Right lobe of liver (tissue), 6 donors: ENCODE results near the gene CFAP99. TPM values are rescaled to one million over a fixed set of nuclear protein-coding genes. Genes with fewer than 3 reads are reported as not detected.
A peak's percentile ranks its signal among the peaks of the same experiment; 100 is the strongest.

ENCODE experiments used
- ATAC-seq, 4 donors: fragments of 200-7000 bp; cut with Tn5 transposase; one replicate each; pipeline ENCODE4 v1.9.1; 2020; ENCODE audit warnings: mild to moderate bottlenecking in 4 of 4, moderate library complexity in 4 of 4
- DNase-seq, 3 donors: peaks; one replicate each; pipeline ENCODE4 v3.0.0-alpha.2; 2020
- H3K27ac ChIP-seq, 3 donors: fragments of 200-600 bp; one replicate each; pipeline ENCODE4 v1.8.0; 2022
- H3K27me3 ChIP-seq, 2 donors: fragments of 200-600 bp; one replicate each; pipeline ENCODE4 v1.8.0; 2022
- H3K36me3 ChIP-seq, 4 donors: fragments of 200-600 bp; sonication (generic) in 1 of 4; one replicate each; pipeline versions ENCODE4 v1.5.1 to v1.8.0; 2017 to 2022; ENCODE audit warnings: control low read depth in 1 of 4
- H3K4me1 ChIP-seq, 4 donors: fragments of 200-600 bp; sonication (generic) in 1 of 4; one replicate each; pipeline versions ENCODE4 v1.5.1 to v1.8.0; 2017 to 2022; ENCODE audit warnings: control low read depth in 1 of 4
- H3K4me3 ChIP-seq, 3 donors: fragments of 200-600 bp; one replicate each; pipeline ENCODE4 v1.8.0; 2022
- H3K9me3 ChIP-seq, 4 donors: fragments of 200-600 bp; sonication (generic) in 1 of 4; one replicate each; pipeline versions ENCODE4 v1.5.1 to v1.8.0; 2017 to 2022; ENCODE audit warnings: control low read depth in 1 of 4
- POLR2A ChIP-seq: fragments of 450-650 bp; IDR thresholded peaks from one replicate; pipeline ENCODE4 v1.6.1; 2017; ENCODE audit warnings: antibody characterized with exemption, mild to moderate bottlenecking
- WGBS: methylation state at CpG from one replicate; pipeline ENCODE4 v1.1.6; 2018; ENCODE audit warnings: low coverage, low lambda C conversion rate; ENCODE audit not compliant: insufficient coverage; ENCODE audit errors: missing lambda C conversion rate; 5-methylcytosine and 5-hydroxymethylcytosine counted together
- intact Hi-C, 2 donors: fragments of 100-400 bp; cut with DNase I; formaldehyde crosslinking; loops; one replicate each; pipeline versions ENCODE4 v1.11.2 to v1.14.1; 2022
- total RNA-seq, 6 experiments: library from RNA; depleted of rRNA in 2 of 6; stranded (reverse); fragments of >200 nt in 2 of 6; fragmentation: NEBNext Ultra II Directional in 3 of 6; extraction: Animal tissue kit (Norgen Biotek cat#: 25700) in 3 of 6; gene quantifications; one replicate each; pipeline versions ENCODE4 v1.1.0 to v1.2.4, GENCODE V29; 2016 to 2023
- TF ChIP-seq, protein P1 (sequence below), 4 donors: fragments of 200-600 bp in 3 of 4; fragments of 450-650 bp in 1 of 4; IDR thresholded peaks; one replicate each; pipeline versions ENCODE4 v1.5.1 to v1.8.0; 2016 to 2022; ENCODE audit warnings: antibody characterized with exemption in 4 of 4, mild to moderate bottlenecking in 2 of 4
- donor health status: DM: no; HTN: yes; CAD: no.
- donor health status: DM: no; HTN: no; CAD: no.
- donor health status: DM: no; HTN: no; CAD: no.
- donor health status: DM: no; HTN: yes; CAD: no.
- donor health status: DM: no; HTN: yes; CAD: no.

Gene CFAP99
- total RNA-seq, 6 experiments from 2014 or later = 0.25 to 0.86 (median 0.29) TPM; not detected in 1

DNA sequence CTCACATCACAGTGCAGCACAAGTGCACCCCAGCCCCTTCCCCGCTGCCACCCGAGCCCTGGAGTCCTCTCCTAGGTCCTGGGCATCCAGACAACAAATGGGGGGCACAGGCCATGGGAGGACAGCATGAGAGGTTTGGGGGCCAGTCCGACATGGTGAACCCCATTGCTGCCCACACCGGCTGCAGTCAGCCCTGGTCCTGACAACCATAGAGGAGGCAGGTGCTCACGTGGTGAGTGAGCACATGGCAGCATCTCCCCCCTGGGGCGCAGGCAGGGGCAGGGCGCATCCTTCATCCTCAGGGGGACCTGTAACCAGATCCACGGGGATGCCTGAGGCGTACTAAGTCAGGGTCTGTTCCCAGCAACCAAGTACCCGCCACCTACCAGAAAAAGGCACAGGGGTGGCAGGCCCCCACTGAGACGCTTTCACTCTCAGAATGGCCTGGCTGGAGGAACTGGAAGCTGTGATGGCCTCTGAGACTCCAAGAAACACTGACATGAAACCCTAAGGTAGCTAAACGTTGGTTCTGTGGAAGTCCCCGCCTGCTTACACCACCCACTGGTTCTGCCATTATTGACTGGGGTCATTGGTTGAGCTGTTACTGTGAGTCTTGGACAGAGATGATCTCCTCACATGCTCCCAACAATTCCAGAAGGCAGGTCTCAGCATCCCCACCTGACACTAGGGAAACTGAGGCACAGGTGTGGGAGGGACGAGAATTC, 6.8 kb upstream of the CFAP99 start:
- Histone ChIP-seq H3K4me1 (peaks cover 0 to 8% (median 0%) of the 10 kb centered on the region in 4 donors), H3K36me3 (no peaks in the 10 kb centered on the region), H3K4me3 (no peak overlapping the region), H3K27me3 (no peaks in the 10 kb centered on the region), H3K27ac (peak overlapping the region in 1 of 3 donors; percentile 30), H3K9me3 (no peaks in the 10 kb centered on the region)
- no peak for TF ChIP-seq POLR2A
- TF ChIP-seq, protein P1, sequence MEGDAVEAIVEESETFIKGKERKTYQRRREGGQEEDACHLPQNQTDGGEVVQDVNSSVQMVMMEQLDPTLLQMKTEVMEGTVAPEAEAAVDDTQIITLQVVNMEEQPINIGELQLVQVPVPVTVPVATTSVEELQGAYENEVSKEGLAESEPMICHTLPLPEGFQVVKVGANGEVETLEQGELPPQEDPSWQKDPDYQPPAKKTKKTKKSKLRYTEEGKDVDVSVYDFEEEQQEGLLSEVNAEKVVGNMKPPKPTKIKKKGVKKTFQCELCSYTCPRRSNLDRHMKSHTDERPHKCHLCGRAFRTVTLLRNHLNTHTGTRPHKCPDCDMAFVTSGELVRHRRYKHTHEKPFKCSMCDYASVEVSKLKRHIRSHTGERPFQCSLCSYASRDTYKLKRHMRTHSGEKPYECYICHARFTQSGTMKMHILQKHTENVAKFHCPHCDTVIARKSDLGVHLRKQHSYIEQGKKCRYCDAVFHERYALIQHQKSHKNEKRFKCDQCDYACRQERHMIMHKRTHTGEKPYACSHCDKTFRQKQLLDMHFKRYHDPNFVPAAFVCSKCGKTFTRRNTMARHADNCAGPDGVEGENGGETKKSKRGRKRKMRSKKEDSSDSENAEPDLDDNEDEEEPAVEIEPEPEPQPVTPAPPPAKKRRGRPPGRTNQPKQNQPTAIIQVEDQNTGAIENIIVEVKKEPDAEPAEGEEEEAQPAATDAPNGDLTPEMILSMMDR (IDR thresholded peaks at IDR 0.05) = no peak
- ATAC-seq = no peak
- intact Hi-C loops = no loop called here
- WGBS = 45% methylated on average over 2 of the region's 14 CpGs
- DNase-seq = no peak

DNA sequence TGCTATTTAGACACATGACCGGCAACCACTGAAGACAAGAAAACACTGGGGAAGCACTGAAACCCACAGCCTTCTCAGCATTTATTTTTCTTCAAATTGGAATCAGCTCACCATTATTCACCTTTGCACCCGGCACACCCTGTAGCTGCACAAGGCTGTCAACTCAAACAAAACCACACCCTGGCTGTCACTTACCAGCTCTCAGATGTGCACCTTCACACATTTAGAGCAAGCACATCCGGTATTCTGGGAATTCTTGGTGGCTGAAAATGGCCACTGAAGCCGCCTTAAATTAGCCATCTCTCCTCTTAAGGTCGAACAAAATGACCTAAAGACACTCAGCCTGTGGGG, 6.2 kb upstream of the CFAP99 start:
- ATAC-seq = peak in 3 of 4 donors; percentile 6 to 27 (median 22)
- Histone ChIP-seq H3K4me3 (no peak overlapping the region), H3K27ac (peak overlapping the region in 2 of 3 donors; percentile 29 to 30), H3K9me3 (no peaks in the 10 kb centered on the region), H3K4me1 (peaks cover 0 to 10% (median 0%) of the 10 kb centered on the region in 4 donors), H3K27me3 (no peaks in the 10 kb centered on the region), H3K36me3 (no peaks in the 10 kb centered on the region)
- WGBS = 45% methylated on average over 4 of the region's 5 CpGs
- DNase-seq = no peak
- intact Hi-C loops = no loop called here
- TF ChIP-seq POLR2A = no peak

DNA sequence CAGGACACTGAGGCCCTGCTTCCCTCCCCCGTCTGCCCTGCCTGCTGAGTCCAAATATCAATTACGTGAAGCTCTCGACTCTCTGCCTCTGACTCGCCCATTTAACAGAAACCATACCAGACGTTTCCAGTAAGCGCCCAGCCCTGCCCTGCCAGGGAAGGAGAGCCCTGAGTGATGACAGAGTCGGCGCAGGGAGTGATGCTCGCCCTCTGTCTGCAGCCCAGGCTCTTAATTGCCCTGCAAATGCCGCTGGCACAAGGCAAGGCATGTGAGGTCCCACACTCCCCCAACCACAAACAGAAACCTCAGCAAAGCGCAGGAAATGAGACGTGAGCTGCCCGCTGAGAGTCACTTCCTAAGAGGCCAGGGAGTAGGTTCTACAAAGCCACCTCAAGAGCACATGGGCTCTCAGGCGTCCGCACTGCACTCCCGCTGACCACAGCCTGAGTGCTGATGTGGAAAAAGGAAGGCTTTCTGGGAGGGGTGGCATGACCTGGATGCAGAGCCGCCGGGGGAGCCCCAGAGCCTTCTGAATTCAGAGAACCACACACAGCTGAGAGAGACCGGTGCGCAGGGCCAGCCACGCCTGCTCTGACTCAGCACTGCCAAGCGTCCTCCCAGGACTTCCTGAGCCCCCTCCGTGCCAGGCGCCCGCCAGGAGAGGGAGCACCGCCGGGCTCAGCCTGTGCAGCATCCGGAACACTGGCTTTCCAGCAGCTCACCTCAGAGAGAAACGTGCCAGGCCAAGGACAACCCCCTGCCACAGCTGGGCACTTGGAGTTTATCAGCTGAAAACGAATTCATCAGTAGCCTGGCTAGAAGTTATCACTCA, 5.7 kb upstream of the CFAP99 start:
- no peaks in the 10 kb centered on the region for H3K27me3 ChIP-seq
- intact Hi-C loops = no loop called here
- peaks cover 0 to 15% (median 0%) of the 10 kb centered on the region in 4 donors for H3K4me1 ChIP-seq
- H3K4me3 ChIP-seq = peak overlapping the region in 1 of 3 donors; percentile 6
- 25% methylated on average over 7 of the region's 30 CpGs for WGBS
- ATAC-seq = peak; percentile 65 to 80 (median 74)
- H3K27ac ChIP-seq = peak overlapping the region in 2 of 3 donors; percentile 29 to 30
- no peaks in the 10 kb centered on the region for H3K9me3 ChIP-seq
- peak in 2 of 3 donors; percentile 73 to 77 for DNase-seq
- H3K36me3 ChIP-seq = no peaks in the 10 kb centered on the region
- TF ChIP-seq POLR2A = peak; percentile 25
- TF ChIP-seq, protein P1 (IDR thresholded peaks at IDR 0.05) = peak in 2 of 4 donors; percentile 17 to 35

DNA sequence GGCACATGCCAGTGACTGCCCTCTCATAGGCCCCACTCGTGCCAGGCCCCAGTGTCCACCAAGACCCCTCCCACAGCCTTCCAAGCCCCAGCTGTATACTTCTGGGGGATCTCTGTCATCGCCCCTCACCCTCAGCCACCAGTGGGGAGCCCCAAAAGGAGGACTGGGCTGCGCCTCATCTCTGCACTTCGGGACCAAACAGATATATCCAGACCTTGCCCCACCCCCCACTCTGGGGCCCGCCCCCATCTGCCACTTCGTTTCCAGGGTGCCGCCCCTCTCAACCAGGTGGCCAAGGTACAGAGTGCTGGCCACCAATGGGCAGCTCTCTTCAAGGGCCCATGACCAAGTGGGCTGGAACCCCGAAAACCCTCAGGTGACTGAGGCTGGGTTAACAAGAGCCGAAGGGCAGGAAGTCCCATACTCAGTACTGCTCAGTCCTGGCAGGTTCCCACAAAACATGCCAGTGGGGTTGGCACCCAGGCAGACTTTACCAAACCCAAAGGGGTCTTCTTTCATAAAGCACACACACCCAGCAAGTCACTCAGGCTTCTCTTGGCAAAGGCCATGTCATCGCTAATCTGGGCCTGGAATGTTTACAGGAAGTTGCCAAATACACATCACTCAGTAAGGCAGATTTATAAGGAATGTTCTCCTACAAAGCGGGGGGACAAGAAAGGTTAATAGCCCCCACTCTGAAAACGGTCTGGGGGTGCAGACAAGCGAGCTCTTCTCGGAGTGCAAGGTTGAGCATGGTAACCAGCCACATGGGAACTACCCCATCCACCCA, 4.7 kb upstream of the CFAP99 start:
- intact Hi-C loops = no loop called here
- Histone ChIP-seq H3K4me3 (no peak overlapping the region), H3K27ac (no peak overlapping the region), H3K4me1 (peaks cover 0 to 15% (median 0%) of the 10 kb centered on the region in 4 donors), H3K9me3 (no peaks in the 10 kb centered on the region), H3K36me3 (no peaks in the 10 kb centered on the region), H3K27me3 (no peaks in the 10 kb centered on the region)
- ATAC-seq (no peak), DNase-seq (no peak)
- TF ChIP-seq, protein P1 (IDR thresholded peaks at IDR 0.05) = no peak
- TF ChIP-seq POLR2A = no peak
- 46% methylated on average over 8 of the region's 14 CpGs for WGBS
